ENCODE results near the gene TNC. TPM values are rescaled to one million over a fixed set of nuclear protein-coding genes. Genes with fewer than 3 reads are reported as not detected.

TNC gene
- 1.5 and 1.9 TPM in 2 replicates for total RNA-seq

GRCh38 chr9:115117999-115118878, at the start of gene TNC:
Gene TNC (minus strand): TSS chr9:115118157. CDS start chr9:115091018, 27,139 bp downstream.
- H3K27me3 Mint-ChIP-seq (ENCODE audit: low read depth) = peaks cover 62% of the 10 kb centered on the region
- no peak within 1 kb of the TSS for H3K4me3 Mint-ChIP-seq (ENCODE audit: low read depth)
- no peak within 1 kb of the TSS for H3K27ac Mint-ChIP-seq
- DNase-seq (ENCODE audit: low spot score) = no peak
- intact Hi-C loops (cut with micrococcal nuclease) = no loop called here
- no peaks in the 10 kb centered on the region for H3K9me3 Mint-ChIP-seq
- H3K4me1 Mint-ChIP-seq (ENCODE audit: low read depth) = peaks cover 4% of the 10 kb centered on the region
- H3K36me3 Mint-ChIP-seq (ENCODE audit: low read depth) = no peaks in the 10 kb centered on the region

DNA sequence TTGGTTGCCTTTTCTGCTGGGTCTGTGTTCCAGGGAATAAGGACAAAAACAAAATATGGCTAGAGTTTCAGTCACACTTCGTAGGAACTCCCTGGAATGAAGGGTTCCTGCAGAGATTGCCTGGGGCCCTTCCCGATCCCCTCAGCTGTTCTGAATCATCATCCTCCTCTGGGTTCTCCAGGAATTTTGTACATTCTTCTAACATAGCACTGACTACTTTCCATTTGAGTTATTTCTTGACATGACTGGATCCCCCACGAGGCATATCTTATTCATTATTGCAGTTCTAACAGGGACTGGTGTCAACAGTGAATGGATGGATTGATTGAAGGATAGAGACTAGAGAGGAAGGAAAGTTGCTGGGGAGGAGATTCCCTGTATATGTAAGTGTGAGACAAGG, 49.2 kb upstream of the TNC start:
- intact Hi-C loops (cut with micrococcal nuclease) = no loop called here
- H3K36me3 Mint-ChIP-seq (ENCODE audit: low read depth) = no peaks in the 10 kb centered on the region
- no peak overlapping the region for H3K27ac Mint-ChIP-seq
- H3K4me3 Mint-ChIP-seq (ENCODE audit: low read depth) = no peak overlapping the region
- no peaks in the 10 kb centered on the region for H3K4me1 Mint-ChIP-seq (ENCODE audit: low read depth)
- H3K27me3 Mint-ChIP-seq (ENCODE audit: low read depth) = peaks cover 7% of the 10 kb centered on the region
- DNase-seq (ENCODE audit: low spot score) = no peak
- H3K9me3 Mint-ChIP-seq = peaks cover 13% of the 10 kb centered on the region

- no peak for DNase-seq (ENCODE audit: low spot score)
- no peaks in the 10 kb centered on the region for H3K4me1 Mint-ChIP-seq (ENCODE audit: low read depth)
- intact Hi-C loops (cut with micrococcal nuclease) = no loop called here
- no peak overlapping the region for H3K27ac Mint-ChIP-seq
- H3K4me3 Mint-ChIP-seq (ENCODE audit: low read depth) = no peak overlapping the region
- H3K36me3 Mint-ChIP-seq (ENCODE audit: low read depth) = no peaks in the 10 kb centered on the region
- peaks cover 5% of the 10 kb centered on the region for H3K27me3 Mint-ChIP-seq (ENCODE audit: low read depth)
- H3K9me3 Mint-ChIP-seq = peaks cover 13% of the 10 kb centered on the region
Measured at GRCh38 chr9:115165233-115165632, 47.3 kb upstream of the TNC start.

- Mint-ChIP-seq H3K4me1 (ENCODE audit: low read depth) (no peaks in the 10 kb centered on the region), H3K36me3 (ENCODE audit: low read depth) (no peaks in the 10 kb centered on the region), H3K4me3 (ENCODE audit: low read depth) (no peak overlapping the region), H3K27ac (no peak overlapping the region), H3K9me3 (peaks cover 13% of the 10 kb centered on the region), H3K27me3 (ENCODE audit: low read depth) (peaks cover 5% of the 10 kb centered on the region)
- intact Hi-C loops (cut with micrococcal nuclease) = no loop called here
- DNase-seq (ENCODE audit: low spot score) = no peak
Measured at GRCh38 chr9:115164511-115164974, 46.6 kb upstream of the TNC start.

DNA sequence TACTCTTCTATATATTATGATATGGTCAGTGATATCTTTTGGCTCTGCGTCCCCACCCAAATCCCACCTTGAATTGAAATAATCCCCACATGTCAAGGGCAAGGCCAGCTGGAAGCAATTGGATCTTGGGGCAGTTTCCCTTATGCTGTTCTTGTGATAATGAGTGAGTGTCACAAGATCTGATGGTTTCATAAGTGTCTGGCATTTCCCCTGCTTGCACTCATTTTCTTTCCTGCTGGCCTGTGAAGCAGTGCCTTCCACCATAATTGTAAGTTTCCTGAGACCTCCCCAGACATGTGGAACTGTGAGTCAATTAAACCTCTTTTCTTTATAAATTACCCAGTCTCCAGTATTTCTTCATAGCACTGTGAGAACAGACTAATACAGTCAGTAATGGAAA, 45.0 kb upstream of the TNC start:
- Mint-ChIP-seq H3K4me1 (ENCODE audit: low read depth) (peaks cover 2% of the 10 kb centered on the region), H3K36me3 (ENCODE audit: low read depth) (no peaks in the 10 kb centered on the region), H3K4me3 (ENCODE audit: low read depth) (no peak overlapping the region), H3K27me3 (ENCODE audit: low read depth) (peaks cover 5% of the 10 kb centered on the region), H3K27ac (no peak overlapping the region), H3K9me3 (peaks cover 13% of the 10 kb centered on the region)
- intact Hi-C loops (cut with micrococcal nuclease) = no loop called here
- no peak for DNase-seq (ENCODE audit: low spot score)

GRCh38 chr9:115161446-115161845, 43.5 kb upstream of the TNC start:
- Mint-ChIP-seq H3K9me3 (peaks cover 13% of the 10 kb centered on the region), H3K27me3 (ENCODE audit: low read depth) (peaks cover 5% of the 10 kb centered on the region), H3K4me1 (ENCODE audit: low read depth) (peaks cover 2% of the 10 kb centered on the region), H3K4me3 (ENCODE audit: low read depth) (no peak overlapping the region), H3K36me3 (ENCODE audit: low read depth) (no peaks in the 10 kb centered on the region), H3K27ac (no peak overlapping the region)
- intact Hi-C loops (cut with micrococcal nuclease) = no loop called here
- DNase-seq (ENCODE audit: low spot score) = no peak

- Mint-ChIP-seq H3K27ac (no peak overlapping the region), H3K27me3 (ENCODE audit: low read depth) (peaks cover 7% of the 10 kb centered on the region), H3K36me3 (ENCODE audit: low read depth) (no peaks in the 10 kb centered on the region), H3K4me3 (ENCODE audit: low read depth) (no peak overlapping the region), H3K9me3 (peaks cover 13% of the 10 kb centered on the region), H3K4me1 (ENCODE audit: low read depth) (peaks cover 2% of the 10 kb centered on the region)
- intact Hi-C loops (cut with micrococcal nuclease) = no loop called here
- DNase-seq (ENCODE audit: low spot score) = no peak
Measured at GRCh38 chr9:115158661-115159481, 40.9 kb upstream of the TNC start.

- no peak for DNase-seq (ENCODE audit: low spot score)
- H3K27ac Mint-ChIP-seq = no peak overlapping the region
- peaks cover 2% of the 10 kb centered on the region for H3K4me1 Mint-ChIP-seq (ENCODE audit: low read depth)
- no peaks in the 10 kb centered on the region for H3K36me3 Mint-ChIP-seq (ENCODE audit: low read depth)
- H3K4me3 Mint-ChIP-seq (ENCODE audit: low read depth) = no peak overlapping the region
- peaks cover 1% of the 10 kb centered on the region for H3K27me3 Mint-ChIP-seq (ENCODE audit: low read depth)
- intact Hi-C loops (cut with micrococcal nuclease) = no loop called here
- no peaks in the 10 kb centered on the region for H3K9me3 Mint-ChIP-seq
Measured at GRCh38 chr9:115157245-115157674, 39.3 kb upstream of the TNC start.

DNA sequence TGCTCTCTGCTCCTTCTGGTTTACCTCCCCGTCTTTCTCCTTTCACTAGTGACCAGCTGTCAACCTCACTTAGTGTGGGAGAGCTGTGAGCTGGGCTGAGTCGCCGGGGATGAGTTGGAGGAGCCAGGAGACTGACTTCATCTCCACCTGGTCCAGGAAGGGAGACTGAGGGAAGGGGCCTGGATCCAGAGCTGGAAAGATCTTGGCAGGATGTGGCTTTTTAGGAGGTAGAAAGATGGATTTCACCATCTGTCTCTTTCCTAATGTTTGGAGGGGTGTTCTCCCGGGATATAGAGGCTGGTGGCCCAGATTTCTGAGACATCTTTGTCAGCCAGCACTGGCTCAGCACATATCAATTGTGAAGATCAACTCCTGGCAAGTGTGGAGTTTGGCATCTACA, 37.1 kb upstream of the TNC start:
- H3K9me3 Mint-ChIP-seq = no peaks in the 10 kb centered on the region
- H3K4me1 Mint-ChIP-seq (ENCODE audit: low read depth) = peaks cover 2% of the 10 kb centered on the region
- peaks cover 1% of the 10 kb centered on the region for H3K27me3 Mint-ChIP-seq (ENCODE audit: low read depth)
- intact Hi-C loops (cut with micrococcal nuclease) = no loop called here
- DNase-seq (ENCODE audit: low spot score) = no peak
- no peaks in the 10 kb centered on the region for H3K36me3 Mint-ChIP-seq (ENCODE audit: low read depth)
- no peak overlapping the region for H3K27ac Mint-ChIP-seq
- H3K4me3 Mint-ChIP-seq (ENCODE audit: low read depth) = no peak overlapping the region

GRCh38 chr9:115154617-115155016, 36.7 kb upstream of the TNC start:
- DNase-seq (ENCODE audit: low spot score) = no peak
- Mint-ChIP-seq H3K27me3 (ENCODE audit: low read depth) (peaks cover 4% of the 10 kb centered on the region), H3K27ac (no peak overlapping the region), H3K36me3 (ENCODE audit: low read depth) (no peaks in the 10 kb centered on the region), H3K9me3 (no peaks in the 10 kb centered on the region), H3K4me3 (ENCODE audit: low read depth) (no peak overlapping the region), H3K4me1 (ENCODE audit: low read depth) (peaks cover 2% of the 10 kb centered on the region)
- intact Hi-C loops (cut with micrococcal nuclease) = no loop called here

GRCh38 chr9:115152281-115152820, 34.4 kb upstream of the TNC start:
- Mint-ChIP-seq H3K36me3 (ENCODE audit: low read depth) (no peaks in the 10 kb centered on the region), H3K27ac (no peak overlapping the region), H3K4me3 (ENCODE audit: low read depth) (no peak overlapping the region), H3K4me1 (ENCODE audit: low read depth) (no peaks in the 10 kb centered on the region), H3K27me3 (ENCODE audit: low read depth) (peaks cover 13% of the 10 kb centered on the region), H3K9me3 (no peaks in the 10 kb centered on the region)
- DNase-seq (ENCODE audit: low spot score) = no peak
- intact Hi-C loops (cut with micrococcal nuclease) = no loop called here

GRCh38 chr9:115148721-115149120, 30.8 kb upstream of the TNC start:
- intact Hi-C loops (cut with micrococcal nuclease) = no loop called here

More at GRCh38 chr9:115148721-115149120, 30.8 kb upstream of the TNC start:
- no peaks in the 10 kb centered on the region for H3K36me3 Mint-ChIP-seq (ENCODE audit: low read depth)
- no peak overlapping the region for H3K27ac Mint-ChIP-seq
- no peaks in the 10 kb centered on the region for H3K9me3 Mint-ChIP-seq
- H3K4me3 Mint-ChIP-seq (ENCODE audit: low read depth) = no peak overlapping the region
- no peak for DNase-seq (ENCODE audit: low spot score)
- H3K27me3 Mint-ChIP-seq (ENCODE audit: low read depth) = peaks cover 21% of the 10 kb centered on the region
- H3K4me1 Mint-ChIP-seq (ENCODE audit: low read depth) = no peaks in the 10 kb centered on the region

Data from activated T-helper 2 cell treated with anti-CD3 and anti-CD28 coated beads, Interferon-gamma antibody, Interleukin-2, Interleukin-4, amounts not matched to agents 10 μg/mL and 5 μg/mL and 100 μg/mL, durations not matched to agents 14 hours and 24 hours and 36 hours (primary cell).